Right atrium auricular region (tissue), 2 donors: ENCODE data around the gene EFNA5. TPM values are rescaled to one million over a fixed set of nuclear protein-coding genes. Genes with fewer than 3 reads are reported as not detected.

Experiments
- DNase-seq: peaks from one replicate; pipeline ENCODE4 v3.0.0-alpha.2; 2019; ENCODE audit warnings: low spot score
- H3K27ac ChIP-seq, 2 donors: fragments of 200-600 bp; sonication (generic); 1 replicate in 1 of 2; 2 replicates in 1 of 2; pipeline ENCODE4 v1.5.1; 2016 to 2019
- H3K27me3 ChIP-seq, 2 donors: fragments of 200-600 bp; sonication (generic); one replicate each; pipeline versions ENCODE4 v1.5.1 to v1.6.0; 2017 to 2019
- H3K36me3 ChIP-seq: fragments of 200-600 bp; sonication (generic); one replicate; pipeline ENCODE4 v1.5.1; 2016
- H3K4me1 ChIP-seq, 2 donors: fragments of 200-600 bp; sonication (generic); one replicate each; pipeline versions ENCODE4 v1.5.1 to v1.6.0; 2017 to 2019
- H3K4me3 ChIP-seq, 2 donors: fragments of 200-600 bp; sonication (generic); 1 replicate in 1 of 2; 2 replicates in 1 of 2; pipeline ENCODE4 v1.5.1; 2017 to 2019; ENCODE audit warnings: mild to moderate bottlenecking in 1 of 2, moderate library complexity in 1 of 2
- H3K9me3 ChIP-seq, 2 donors: fragments of 200-600 bp; sonication (generic); one replicate each; pipeline ENCODE4 v1.5.1; 2019
- CTCF ChIP-seq, 2 donors: fragments of 200-600 bp; sonication (generic); IDR thresholded peaks; one replicate each; pipeline ENCODE4 v1.5.1; 2019; ENCODE audit warnings: antibody characterized with exemption in 2 of 2
- total RNA-seq, 2 donors: library from RNA; depleted of rRNA; stranded (reverse); fragments of >200 nt; gene quantifications; one replicate each; pipeline ENCODE4 v1.1.0, GENCODE V29; 2016

Gene EFNA5
- total RNA-seq, 2 donors from 2014 or later, result 17.0 to 19.2 TPM

- Histone ChIP-seq H3K4me3 (no peak overlapping the region), H3K27ac (no peak overlapping the region), H3K9me3 (no peaks in the 10 kb centered on the region), H3K27me3 (no peaks in the 10 kb centered on the region), H3K4me1 (peaks cover 0 to 13% of the 10 kb centered on the region in 2 donors), H3K36me3 (no peaks in the 10 kb centered on the region)
- no peak for TF ChIP-seq CTCF (IDR thresholded peaks at IDR 0.05)
- no peak for DNase-seq
Measured at GRCh38 chr5:107404595-107405374, 266.0 kb downstream of the EFNA5 start.

GRCh38 chr5:107403228-107403953 lies 267.3 kb downstream of the EFNA5 start:
- Histone ChIP-seq H3K27me3 (no peaks in the 10 kb centered on the region), H3K36me3 (no peaks in the 10 kb centered on the region), H3K4me1 (peaks cover 0 to 13% of the 10 kb centered on the region in 2 donors), H3K27ac (no peak overlapping the region), H3K9me3 (no peaks in the 10 kb centered on the region), H3K4me3 (no peak overlapping the region)
- TF ChIP-seq CTCF (IDR thresholded peaks at IDR 0.05), result no peak
- DNase-seq, result no peak

- DNase-seq, result no peak
- no peaks in the 10 kb centered on the region for H3K36me3 ChIP-seq
- no peak overlapping the region for H3K4me3 ChIP-seq
- H3K27me3 ChIP-seq, result no peaks in the 10 kb centered on the region
- no peak overlapping the region for H3K27ac ChIP-seq
- H3K9me3 ChIP-seq, result no peaks in the 10 kb centered on the region
- no peak for TF ChIP-seq CTCF (IDR thresholded peaks at IDR 0.05)
- peaks cover 0 to 13% of the 10 kb centered on the region in 2 donors for H3K4me1 ChIP-seq
Measured at GRCh38 chr5:107402434-107403227, 268.1 kb downstream of the EFNA5 start.

- no peak overlapping the region for H3K4me3 ChIP-seq
- DNase-seq, result no peak
- peaks cover 0 to 13% of the 10 kb centered on the region in 2 donors for H3K4me1 ChIP-seq
- no peaks in the 10 kb centered on the region for H3K9me3 ChIP-seq
- H3K27ac ChIP-seq, result no peak overlapping the region
- TF ChIP-seq CTCF (IDR thresholded peaks at IDR 0.05), result no peak
- no peaks in the 10 kb centered on the region for H3K27me3 ChIP-seq
- no peaks in the 10 kb centered on the region for H3K36me3 ChIP-seq
Measured at GRCh38 chr5:107401470-107402122, 269.1 kb downstream of the EFNA5 start.

- no peak for DNase-seq
- Histone ChIP-seq H3K27me3 (no peaks in the 10 kb centered on the region), H3K4me1 (peaks cover 0 to 13% of the 10 kb centered on the region in 2 donors), H3K9me3 (no peaks in the 10 kb centered on the region), H3K36me3 (no peaks in the 10 kb centered on the region), H3K27ac (no peak overlapping the region), H3K4me3 (no peak overlapping the region)
- TF ChIP-seq CTCF (IDR thresholded peaks at IDR 0.05), result no peak
Measured at GRCh38 chr5:107400328-107400727, 270.4 kb downstream of the EFNA5 start.
